Dedifferentiated amniotic fluid mesenchymal stem cell (primary cell): Measurements from ENCODE around the gene ANGPTL5.
"Not testable (repeated sequence)": the region's sequence is repeated elsewhere in the genome, so short reads cannot be mapped to it uniquely, and the experiment has no call there.

Source experiments
- DNase-seq: peaks from one replicate; pipeline ENCODE4 v3.0.0-alpha.2; 2016; ENCODE audit errors: extremely low spot score

ANGPTL5 gene

DNA sequence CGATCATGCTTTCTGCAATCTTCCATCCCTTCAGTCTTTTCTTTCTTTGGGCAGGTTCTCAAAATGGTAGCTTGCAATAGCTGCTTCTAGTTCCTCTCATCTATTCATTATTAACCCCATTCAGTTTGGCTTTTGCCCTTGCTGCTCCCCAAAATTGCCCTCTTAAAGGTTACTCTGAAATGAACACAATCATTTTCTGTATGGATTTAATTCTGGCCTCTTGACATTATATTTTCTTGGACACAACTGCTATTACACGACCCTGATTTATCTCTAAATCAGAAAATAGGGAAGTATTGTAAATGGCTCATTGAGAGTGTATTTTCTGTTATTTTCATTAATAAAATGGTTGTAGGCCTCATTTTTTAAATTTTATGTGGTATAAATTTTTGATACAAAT lies at the start of gene ANGPTL5:
ANGPTL5 (minus strand) TSS at position 101 of the 400 bp plus-strand sequence. CDS start 8,613 bp downstream, outside the sequence.
- no peak for DNase-seq

DNA sequence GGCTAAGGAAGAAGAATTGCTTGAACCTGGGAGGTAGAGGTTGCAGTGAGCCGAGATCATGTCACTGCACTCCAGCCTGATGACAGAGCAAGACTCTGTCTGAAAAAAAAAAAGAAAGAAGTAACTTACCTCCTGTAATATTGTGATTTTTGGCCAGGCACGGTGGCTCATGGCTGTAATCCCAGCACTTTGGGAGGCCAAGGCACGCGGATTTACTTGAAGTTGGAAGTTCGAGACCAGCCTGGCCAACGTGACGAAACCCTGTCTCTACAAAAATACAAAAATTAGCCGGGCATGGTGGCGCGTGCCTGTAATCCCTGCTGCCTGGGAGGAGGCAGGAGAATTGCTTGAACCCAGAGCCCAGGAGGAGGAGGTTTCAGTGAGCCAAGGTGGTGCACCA lies 47.9 kb upstream of the ANGPTL5 start:
- not testable (repeated sequence) for DNase-seq

DNA sequence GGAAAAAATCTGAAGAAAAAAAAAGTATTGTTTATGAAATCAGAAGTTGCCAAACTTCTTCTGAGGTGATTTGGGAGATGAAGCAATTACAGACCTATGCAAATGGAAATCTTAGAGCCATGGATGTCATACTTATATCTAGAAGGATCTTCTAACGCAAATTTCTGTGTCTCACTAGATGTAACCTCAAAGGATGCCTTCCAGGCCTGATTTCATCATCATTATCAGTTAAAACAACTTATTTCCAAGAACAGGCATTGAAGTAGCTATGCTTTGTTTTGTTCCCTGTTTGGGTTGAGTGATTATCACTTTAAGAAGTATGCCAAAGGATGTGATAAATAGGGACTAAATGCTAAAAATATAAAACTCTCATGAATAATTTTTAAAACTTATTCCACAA lies 43.9 kb upstream of the ANGPTL5 start:
- no peak for DNase-seq

- no peak for DNase-seq
Measured at GRCh38 chr11:101955701-101956100, 39.4 kb upstream of the ANGPTL5 start.

- no peak for DNase-seq
Measured at GRCh38 chr11:101955278-101955677, 39.0 kb upstream of the ANGPTL5 start.

DNA sequence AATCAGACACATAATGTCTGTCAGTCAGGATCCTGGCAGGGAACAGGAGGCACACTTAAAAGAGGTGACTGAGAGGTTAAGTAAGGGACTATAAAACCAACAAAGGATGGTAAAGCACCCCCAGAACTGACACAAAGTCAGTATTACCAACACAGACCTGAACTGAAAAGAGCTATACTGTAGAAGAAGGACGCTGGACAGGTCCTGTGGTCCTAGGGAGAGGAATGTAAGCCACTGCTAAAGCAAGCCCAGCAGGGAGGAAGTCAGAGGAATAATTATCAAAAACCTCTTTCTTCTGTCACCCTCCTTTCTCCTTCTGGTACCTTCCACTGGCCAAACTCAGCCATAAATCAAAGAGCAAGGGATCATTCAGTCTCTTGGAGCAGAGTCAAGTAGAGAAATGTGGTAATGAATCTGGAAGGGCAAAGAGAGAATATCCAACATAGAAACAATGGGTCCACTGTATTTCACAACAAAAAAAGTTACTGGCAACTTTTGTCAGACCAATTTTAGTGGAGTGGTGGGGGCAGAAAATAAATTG lies 33.4 kb upstream of the ANGPTL5 start:
- no peak for DNase-seq

GRCh38 chr11:101945448-101945847 lies 29.1 kb upstream of the ANGPTL5 start:
- no peak for DNase-seq

DNA sequence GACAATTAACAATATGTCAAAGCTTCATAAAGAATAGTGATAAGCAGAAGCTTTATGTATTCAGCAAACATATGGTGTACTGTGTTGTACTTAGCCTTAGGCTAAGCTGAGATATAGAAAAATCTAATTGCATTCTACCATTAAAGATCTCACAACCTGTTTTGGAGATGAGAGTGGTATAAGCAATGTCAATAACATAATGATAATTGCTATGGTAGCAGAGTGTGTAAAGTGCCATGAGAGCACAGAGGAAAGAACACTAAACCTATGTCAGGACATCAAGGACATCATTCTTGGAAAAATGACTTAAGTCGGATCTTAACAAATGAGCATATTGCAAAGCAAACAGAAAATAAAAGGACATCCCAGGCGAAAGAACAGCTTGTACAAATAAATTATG lies 28.6 kb upstream of the ANGPTL5 start:
- DNase-seq, result no peak

- DNase-seq, result no peak
Measured at GRCh38 chr11:101940901-101941520, 24.7 kb upstream of the ANGPTL5 start.

DNA sequence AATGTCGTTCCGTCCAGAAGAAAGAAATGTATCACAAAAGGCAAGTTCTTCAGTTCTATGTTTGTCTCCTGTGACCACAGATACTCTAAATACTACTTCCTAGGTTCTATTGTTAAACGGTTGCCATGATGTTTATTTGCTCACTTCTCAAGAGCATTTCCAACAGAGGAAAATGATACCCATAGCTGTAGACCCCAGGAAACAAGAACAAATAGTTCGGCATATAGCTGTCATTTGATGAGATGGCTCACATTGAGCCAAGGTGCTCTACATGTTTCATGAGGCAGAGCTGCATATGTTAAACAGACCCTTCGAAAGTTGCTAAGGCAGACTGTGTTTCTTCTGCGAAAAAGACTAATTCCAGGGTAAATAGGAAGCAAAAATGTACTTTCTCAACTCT lies 15.4 kb upstream of the ANGPTL5 start:
- no peak for DNase-seq

DNA sequence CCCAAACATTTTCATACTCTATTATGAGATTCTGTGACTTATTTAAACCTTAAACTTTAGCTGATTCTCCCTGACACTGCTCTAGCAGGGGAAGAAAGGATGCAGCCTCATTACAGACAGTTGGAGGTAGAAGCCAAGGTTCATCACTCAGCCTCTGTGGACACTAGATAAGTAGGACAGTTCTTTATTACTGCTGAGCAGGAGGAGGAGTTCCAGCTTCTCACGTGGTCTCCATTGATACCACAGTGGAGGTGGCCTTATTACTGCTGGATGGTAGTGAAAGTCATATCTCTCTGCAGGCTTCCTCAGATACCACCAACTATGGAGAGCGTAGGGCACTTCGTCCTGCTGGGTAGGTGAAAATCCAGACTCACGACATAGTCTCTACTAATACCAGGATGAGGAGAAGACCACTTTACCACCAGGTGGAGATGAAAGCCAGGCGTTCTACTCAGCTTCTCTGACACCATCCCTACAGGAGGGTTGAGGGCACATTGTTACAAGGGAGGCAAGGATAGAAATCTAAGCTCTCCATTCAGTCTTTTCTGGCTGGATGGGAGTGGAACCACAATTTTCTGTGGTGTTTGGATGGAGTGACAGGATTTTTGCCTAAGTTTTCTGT lies 13.1 kb upstream of the ANGPTL5 start:
- no peak for DNase-seq

DNA sequence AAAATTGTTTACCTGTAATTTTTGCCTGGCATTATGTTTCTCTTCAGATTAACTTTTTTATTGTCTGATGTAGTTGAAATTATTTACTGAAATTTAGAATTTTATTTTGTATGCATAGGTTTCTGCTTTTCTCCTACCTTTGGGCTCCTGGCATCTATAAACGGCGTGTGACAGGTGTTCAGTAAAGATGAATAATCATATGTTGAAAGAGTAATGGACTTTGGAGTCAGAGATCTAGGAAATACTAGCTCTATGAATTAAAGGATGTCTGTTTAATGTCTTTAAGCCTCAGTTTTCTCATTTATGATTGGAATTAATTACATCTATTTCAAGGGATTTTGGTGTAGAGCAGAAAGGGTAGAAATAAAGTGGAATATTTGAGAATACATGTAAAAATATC lies 7.2 kb upstream of the ANGPTL5 start:
- no peak for DNase-seq

- no peak for DNase-seq
Measured at GRCh38 chr11:101920992-101921391, 4.7 kb upstream of the ANGPTL5 start.

DNA sequence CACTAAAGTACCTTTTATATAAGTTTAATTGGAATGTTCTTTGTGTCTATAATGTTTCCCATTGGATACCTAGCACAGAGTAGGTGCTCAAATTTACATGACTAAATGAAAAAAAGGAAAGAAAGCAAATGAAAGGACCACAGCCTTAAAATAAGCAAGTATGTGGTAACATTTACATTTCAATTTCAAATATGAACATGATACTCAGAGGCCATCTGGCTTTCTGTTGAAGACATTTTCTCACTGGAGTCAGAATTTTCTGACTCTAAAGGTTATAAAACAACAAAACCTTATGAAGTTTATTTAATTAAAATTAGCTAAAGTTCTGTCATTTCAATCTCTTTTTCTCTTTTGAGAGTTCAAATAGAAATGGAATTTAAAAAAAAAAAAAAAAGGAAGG lies 904 bp upstream of the ANGPTL5 start:
- no peak for DNase-seq

DNA sequence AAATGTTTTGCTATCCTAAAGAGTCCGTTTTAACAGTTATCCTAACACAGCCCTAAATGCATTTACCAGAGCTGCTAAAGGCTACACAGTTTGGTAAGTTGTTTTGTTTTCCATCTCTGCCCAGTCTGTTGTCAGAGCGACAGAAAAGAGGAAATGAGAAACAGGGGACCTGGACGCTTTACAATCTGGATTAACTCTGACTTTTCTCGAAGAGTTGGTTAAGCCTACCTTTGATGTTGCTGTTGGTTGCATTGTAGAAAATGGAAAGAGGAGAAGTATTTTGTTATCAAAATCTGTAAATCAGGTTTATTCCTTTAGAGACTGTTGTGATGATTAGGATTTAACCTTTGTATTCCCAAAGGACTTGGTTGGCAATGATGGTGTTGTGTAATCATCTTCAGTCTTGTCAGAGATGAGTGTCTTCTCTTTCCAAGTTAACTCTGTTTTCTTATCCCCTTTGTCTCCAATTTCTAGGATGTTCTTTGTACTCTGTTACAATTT lies 481 bp downstream of the ANGPTL5 start:
- peak; percentile 73 for DNase-seq

DNA sequence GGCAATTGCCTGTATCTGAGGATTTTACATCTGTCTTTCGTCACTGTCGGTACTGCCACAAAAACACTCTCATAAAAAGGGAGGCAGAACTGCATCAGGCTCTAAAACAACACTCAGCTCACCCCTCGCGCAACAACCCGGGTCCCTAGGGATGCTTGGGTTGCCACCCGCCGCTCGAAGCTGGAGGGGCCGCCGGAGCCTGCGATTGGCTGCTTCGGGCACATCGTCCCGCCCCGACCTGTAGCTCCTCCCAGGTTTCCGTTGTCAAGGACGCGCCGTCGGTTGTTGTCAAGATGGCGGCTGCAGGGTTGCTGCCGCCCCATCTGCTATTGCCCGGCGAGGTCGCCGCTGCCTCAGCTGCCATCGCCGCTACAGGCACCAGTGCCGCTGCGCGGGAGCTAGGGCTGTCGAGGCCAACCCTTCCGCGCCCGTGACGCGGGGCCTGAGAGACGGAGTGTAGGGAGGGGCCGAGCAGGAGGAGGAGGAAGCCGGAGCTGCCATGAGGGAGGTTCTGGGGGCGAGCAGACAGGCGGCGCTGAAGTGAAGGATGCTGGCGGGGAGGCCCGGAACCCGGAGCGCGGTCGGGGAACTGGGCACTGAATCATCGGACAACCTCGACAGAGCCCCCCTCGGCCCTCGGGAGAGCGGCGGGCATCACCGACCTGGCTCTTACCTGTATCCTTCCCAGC lies 1.4 kb downstream of the ANGPTL5 start, which contains the start of gene CEP126:
CEP126 (plus strand) TSS at position 273 of the 689 bp plus-strand sequence; CDS start at position 548, 275 bp downstream.
- peak; percentile 95 for DNase-seq

GRCh38 chr11:101914341-101914737 lies 2.0 kb downstream of the ANGPTL5 start:
- DNase-seq, result peak; percentile 53

DNA sequence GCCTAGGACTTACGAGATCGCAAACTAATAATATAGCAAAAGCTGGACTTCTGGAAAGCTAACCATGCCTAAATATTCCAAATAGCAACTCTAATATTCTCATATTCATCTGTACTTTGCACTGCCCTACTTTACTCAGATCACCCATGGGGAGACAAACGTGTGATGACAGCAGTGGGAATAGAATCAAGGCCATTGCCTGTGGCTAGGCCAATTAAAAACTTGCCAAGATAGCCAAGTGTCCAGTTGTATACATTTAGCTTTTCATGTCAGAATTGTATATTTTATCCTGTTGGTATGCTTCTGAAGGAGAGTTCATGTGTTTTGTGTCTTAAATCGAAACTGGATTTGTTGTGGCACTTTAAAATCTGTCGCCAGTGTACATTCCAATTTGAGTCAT lies 2.7 kb downstream of the ANGPTL5 start:
- no peak for DNase-seq

DNA sequence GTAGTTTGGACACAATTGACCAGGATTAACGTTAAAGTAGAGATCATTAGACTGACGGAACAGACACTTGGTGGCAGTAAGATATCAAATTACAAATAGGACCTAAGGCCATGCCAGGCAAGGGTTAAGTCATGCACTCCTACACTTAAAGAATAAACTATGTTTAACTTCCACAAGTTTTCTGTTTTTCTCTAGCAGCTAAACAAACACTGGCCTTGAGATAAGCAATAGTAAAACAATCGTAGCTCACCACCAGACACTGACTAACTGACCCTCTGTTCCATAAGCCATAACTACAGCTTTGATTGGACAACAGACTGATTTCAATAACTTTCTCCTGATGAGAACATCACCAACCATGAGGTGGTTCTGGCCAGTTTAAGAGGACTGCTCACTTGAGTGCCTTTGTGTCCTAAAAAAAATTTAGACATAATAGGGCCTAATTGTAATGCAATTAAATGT lies 3.5 kb downstream of the ANGPTL5 start:
- no peak for DNase-seq

- no peak for DNase-seq
Measured at GRCh38 chr11:101909087-101909486, 7.2 kb downstream of the ANGPTL5 start.

- no peak for DNase-seq
Measured at GRCh38 chr11:101907815-101908214, 8.5 kb downstream of the ANGPTL5 start.

DNA sequence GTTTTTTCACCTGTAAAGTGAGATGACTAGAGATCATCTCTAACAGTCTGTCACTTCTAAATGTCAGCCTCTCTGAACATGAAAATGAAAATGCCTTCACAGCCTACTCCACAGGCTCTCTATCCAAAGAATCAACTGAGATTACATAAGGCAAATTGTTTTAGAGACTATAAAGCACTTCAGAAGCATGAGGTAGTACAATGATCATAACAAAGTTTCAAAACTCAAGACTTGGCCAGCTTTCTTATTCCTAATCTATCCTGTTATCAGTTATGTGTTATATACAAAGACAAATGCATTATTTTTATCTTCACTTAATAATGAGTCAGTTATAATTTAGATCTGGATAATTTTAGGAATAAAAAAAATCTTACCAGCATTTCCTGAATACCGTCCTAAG lies 21.8 kb downstream of the ANGPTL5 start:
- DNase-seq, result no peak
